Lower lobe of right lung (tissue), 2 donors: Measurements from ENCODE around the gene SSC5D. TPM values are rescaled to one million over a fixed set of nuclear protein-coding genes. Genes with fewer than 3 reads are reported as not detected.

ENCODE experiments used
- ATAC-seq, 2 donors: fragments of 200-7000 bp; cut with Tn5 transposase; one replicate each; pipeline ENCODE4 v1.9.1; 2020 to 2022; ENCODE audit warnings: mild to moderate bottlenecking in 2 of 2, moderate library complexity in 2 of 2
- DNase-seq: peaks from one replicate; pipeline ENCODE4 v3.0.0-alpha.2; 2020
- H3K27ac ChIP-seq: fragments of 200-600 bp; one replicate; pipeline ENCODE4 v1.8.0; 2022
- H3K27me3 ChIP-seq: fragments of 200-600 bp; one replicate; pipeline ENCODE4 v1.8.0; 2022; ENCODE audit warnings: low read depth
- H3K36me3 ChIP-seq: fragments of 200-600 bp; one replicate; pipeline ENCODE4 v1.8.0; 2022; ENCODE audit warnings: mild to moderate bottlenecking
- H3K4me1 ChIP-seq: fragments of 200-600 bp; one replicate; pipeline ENCODE4 v1.8.0; 2022
- H3K4me3 ChIP-seq: fragments of 200-600 bp; one replicate; pipeline ENCODE4 v1.8.0; 2022; ENCODE audit warnings: mild to moderate bottlenecking
- H3K9me3 ChIP-seq: fragments of 200-600 bp; one replicate; pipeline ENCODE4 v1.8.0; 2022
- intact Hi-C: fragments of 100-400 bp; cut with DNase I; formaldehyde crosslinking; loops from one replicate; pipeline ENCODE4 v1.11.0; 2022
- long read RNA-seq: library from polyadenylated mRNA; unstranded; transcript quantifications from one replicate; pipeline ENCODE4 v2.0.0, GENCODE V29; 2021
- total RNA-seq: library from RNA; stranded (reverse); fragmentation: NEBNext Ultra II Directional; extraction: Animal tissue kit (Norgen Biotek cat#: 25700); gene quantifications from one replicate; pipeline ENCODE4 v1.2.1, GENCODE V29; 2021
- TF ChIP-seq, protein P1 (sequence below): fragments of 200-600 bp; IDR thresholded peaks from one replicate; pipeline ENCODE4 v1.8.0; 2022; ENCODE audit warnings: antibody characterized with exemption, mild to moderate bottlenecking
- donor health status: DM: no; HTN: yes; CAD: no; lungs with severe emphysema.

The SSC5D gene
- total RNA-seq = 4.7 TPM
- long read RNA-seq = 0 reads

DNA sequence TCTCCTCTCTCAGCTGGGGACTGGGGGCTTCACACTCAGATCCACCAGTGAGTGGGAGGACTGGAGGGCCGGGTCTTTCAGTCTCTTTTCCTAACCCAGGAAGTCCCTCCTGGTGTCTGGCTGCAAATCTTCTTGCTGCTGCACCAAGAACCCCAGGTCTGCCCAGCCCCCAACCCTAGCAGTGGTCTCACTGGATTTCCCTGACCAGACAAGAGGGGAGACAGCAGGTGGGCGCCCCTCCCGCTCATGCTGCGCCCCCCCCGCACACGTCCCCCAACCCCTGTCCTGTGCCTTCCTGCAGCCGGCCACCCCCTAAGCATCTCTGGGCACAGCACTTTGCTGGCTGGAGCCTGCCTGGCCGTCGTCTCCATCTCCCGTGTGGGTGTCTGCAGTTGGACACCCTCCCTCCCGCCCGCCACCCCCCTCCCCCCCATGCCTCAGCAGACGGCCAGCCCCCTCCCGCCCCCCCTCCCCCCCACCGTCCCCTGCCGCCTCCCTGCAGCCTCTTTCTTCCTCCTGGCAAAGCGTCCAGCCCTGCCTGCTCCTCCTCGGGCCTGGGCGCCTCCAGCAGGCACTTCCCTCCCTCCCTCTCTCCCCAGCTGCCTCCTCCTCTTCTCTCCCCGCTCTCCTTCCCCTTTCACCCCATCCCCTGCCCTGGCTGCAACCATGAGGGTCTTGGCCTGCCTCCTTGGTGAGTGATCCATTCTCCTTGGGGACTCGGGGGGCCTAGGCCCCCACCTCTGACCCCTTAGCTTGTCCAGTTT, at the start of gene SSC5D:
Gene SSC5D (plus strand): TSS at position 513 of the 764 bp plus-strand sequence. CDS start 154 bp downstream, at position 667.
- intact Hi-C loops = no loop called here
- Histone ChIP-seq H3K9me3 (no peaks in the 10 kb centered on the region), H3K4me3 (no peak within 1 kb of the TSS), H3K36me3 (peaks cover 6% of the 10 kb centered on the region), H3K27ac (peak within 1 kb of the TSS; percentile 78), H3K4me1 (peaks cover 43% of the 10 kb centered on the region), H3K27me3 (peaks cover 8% of the 10 kb centered on the region)
- ATAC-seq = no peak
- TF ChIP-seq, protein P1, sequence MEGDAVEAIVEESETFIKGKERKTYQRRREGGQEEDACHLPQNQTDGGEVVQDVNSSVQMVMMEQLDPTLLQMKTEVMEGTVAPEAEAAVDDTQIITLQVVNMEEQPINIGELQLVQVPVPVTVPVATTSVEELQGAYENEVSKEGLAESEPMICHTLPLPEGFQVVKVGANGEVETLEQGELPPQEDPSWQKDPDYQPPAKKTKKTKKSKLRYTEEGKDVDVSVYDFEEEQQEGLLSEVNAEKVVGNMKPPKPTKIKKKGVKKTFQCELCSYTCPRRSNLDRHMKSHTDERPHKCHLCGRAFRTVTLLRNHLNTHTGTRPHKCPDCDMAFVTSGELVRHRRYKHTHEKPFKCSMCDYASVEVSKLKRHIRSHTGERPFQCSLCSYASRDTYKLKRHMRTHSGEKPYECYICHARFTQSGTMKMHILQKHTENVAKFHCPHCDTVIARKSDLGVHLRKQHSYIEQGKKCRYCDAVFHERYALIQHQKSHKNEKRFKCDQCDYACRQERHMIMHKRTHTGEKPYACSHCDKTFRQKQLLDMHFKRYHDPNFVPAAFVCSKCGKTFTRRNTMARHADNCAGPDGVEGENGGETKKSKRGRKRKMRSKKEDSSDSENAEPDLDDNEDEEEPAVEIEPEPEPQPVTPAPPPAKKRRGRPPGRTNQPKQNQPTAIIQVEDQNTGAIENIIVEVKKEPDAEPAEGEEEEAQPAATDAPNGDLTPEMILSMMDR = no peak
- no peak for DNase-seq

DNA sequence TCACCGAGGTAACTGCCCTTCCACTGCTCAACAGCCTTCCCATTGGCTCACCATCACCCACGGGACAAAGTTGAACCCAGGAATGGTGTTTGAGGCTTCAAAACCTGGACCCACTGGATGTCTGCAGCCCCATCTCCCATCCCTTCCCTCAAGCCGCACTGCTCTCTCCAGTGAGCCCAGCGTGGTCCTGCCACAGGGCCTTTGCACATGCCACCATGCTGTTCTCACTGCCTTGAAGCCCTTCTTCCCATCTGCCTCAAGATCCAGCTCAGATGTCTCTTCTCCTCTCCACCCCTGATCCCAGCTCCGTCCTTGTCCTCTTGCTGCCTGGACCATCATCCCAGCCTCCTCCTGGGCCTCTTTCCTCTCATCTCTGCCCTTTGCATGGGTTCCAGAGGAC, 49.2 kb upstream of the SSC5D start:
- ATAC-seq (no peak), DNase-seq (no peak)
- peaks cover 62% of the 10 kb centered on the region for H3K27me3 ChIP-seq
- TF ChIP-seq, protein P1 = no peak
- intact Hi-C loops = no loop called here
- H3K9me3 ChIP-seq = no peaks in the 10 kb centered on the region
- H3K27ac ChIP-seq = no peak overlapping the region
- no peaks in the 10 kb centered on the region for H3K36me3 ChIP-seq
- H3K4me1 ChIP-seq = peaks cover 10% of the 10 kb centered on the region
- H3K4me3 ChIP-seq = no peak overlapping the region

DNA sequence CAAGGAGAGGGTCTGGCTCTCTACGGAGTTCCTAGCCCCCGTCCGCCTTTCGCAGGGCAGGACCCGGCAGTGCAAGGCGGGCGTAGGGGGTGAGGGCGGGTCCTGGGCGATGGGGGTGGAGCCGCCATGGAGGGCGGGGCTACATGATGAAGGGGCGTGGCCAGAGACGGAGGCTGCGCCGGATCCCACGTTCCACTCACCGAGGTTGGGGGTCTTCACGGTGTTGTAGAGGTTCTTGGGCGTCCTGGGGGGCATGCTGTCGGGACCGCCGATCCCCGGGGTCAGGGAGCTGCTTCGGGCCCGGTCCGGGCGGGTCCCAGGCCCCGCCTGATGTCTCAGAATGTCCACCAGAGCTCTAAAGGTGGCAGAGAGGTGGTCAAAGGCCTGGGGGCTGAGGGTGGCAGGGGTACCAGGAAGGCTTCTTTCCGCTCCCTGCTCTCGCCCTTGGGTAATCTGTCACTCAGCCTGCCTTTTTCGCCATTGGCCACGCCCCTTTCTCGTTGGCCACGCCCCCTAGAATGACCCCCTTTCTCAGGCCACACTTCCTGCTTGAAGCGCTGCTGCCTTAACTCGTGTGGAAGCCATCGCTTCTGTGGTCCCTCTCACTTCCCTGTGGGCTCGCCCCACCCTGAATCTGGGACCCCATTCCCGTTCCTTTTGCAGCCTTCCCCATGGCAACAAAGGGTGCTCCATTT, 47.7 kb upstream of the SSC5D start:
- Histone ChIP-seq H3K4me1 (peaks cover 10% of the 10 kb centered on the region), H3K27me3 (peaks cover 77% of the 10 kb centered on the region), H3K36me3 (no peaks in the 10 kb centered on the region), H3K4me3 (no peak overlapping the region), H3K9me3 (no peaks in the 10 kb centered on the region), H3K27ac (no peak overlapping the region)
- intact Hi-C loops = no loop called here
- DNase-seq = no peak
- TF ChIP-seq, protein P1 = no peak
- ATAC-seq = no peak

DNA sequence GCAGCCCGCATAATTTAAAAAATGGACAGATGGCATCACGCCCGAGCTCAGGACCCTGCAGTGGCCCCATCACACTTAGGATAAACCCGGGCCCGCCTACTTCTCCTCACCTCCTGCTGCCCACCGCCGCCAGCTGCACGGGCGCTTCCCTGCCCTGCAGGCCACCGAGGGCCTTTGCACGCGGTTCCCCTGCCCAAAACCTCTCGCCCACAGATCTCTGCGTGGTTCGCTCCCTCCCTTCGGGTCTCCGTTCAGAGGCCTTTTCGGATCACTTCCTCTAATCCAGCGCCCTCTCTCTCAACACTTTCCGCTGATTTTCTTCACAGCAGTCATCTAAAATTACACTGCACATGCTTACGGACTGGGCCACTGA, 46.9 kb upstream of the SSC5D start:
- DNase-seq (no peak), ATAC-seq (peak in 1 of 2 donors; percentile 23)
- Histone ChIP-seq H3K27ac (no peak overlapping the region), H3K4me3 (no peak overlapping the region), H3K36me3 (no peaks in the 10 kb centered on the region), H3K9me3 (no peaks in the 10 kb centered on the region), H3K4me1 (peaks cover 10% of the 10 kb centered on the region), H3K27me3 (peaks cover 81% of the 10 kb centered on the region)
- intact Hi-C loops = no loop called here
- TF ChIP-seq, protein P1 = no peak

DNA sequence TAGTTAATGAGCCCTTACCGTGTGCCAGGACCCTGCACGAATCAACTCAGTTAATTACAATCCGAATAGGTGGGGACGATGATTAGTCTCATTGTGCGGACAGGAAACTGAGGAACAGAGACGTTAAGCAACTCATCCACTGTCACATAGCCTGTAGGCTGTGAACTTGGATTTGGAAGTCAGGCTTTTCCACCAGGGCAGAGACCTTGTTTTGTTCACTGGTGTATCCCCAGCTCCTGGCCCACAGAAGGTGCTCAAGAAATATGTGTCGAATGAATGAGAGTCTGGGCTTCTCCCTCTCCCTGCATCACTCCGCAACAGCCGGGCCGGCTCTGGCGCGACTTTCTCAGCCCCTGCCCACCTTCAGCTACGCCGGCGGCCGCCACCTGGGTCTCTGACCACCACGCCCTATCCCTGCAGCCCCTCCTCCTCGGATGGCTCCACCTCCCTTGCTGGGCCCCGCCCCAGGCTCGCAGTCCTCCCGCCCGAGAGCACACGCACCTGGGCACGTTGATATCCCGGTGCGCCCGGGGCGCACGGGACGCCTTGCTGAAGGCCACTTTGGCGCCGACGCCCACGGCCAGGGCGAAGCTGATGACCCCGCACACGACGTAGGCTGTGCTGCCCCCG, 46.4 kb upstream of the SSC5D start:
- H3K4me3 ChIP-seq = no peak overlapping the region
- H3K27ac ChIP-seq = no peak overlapping the region
- H3K27me3 ChIP-seq = peaks cover 85% of the 10 kb centered on the region
- H3K9me3 ChIP-seq = no peaks in the 10 kb centered on the region
- DNase-seq (no peak), ATAC-seq (no peak)
- TF ChIP-seq, protein P1 = no peak
- peaks cover 10% of the 10 kb centered on the region for H3K4me1 ChIP-seq
- H3K36me3 ChIP-seq = no peaks in the 10 kb centered on the region
- intact Hi-C loops = no loop called here
